ENCODE measurements around the gene OSTM1. TPM values are rescaled to one million over a fixed set of nuclear protein-coding genes. Genes with fewer than 3 reads are reported as not detected.
A peak's percentile ranks its signal among the peaks of the same experiment; 100 is the strongest.

Gene OSTM1
- polyA plus RNA-seq, 3 donors, result 13.4 to 60.1 (median 49.7) TPM

GRCh38 chr6:108123481-108123929, 49.0 kb upstream of the OSTM1 start:
- intact Hi-C loops (cut with micrococcal nuclease), result no loop called here
- H3K9me3 Mint-ChIP-seq, result peaks cover 0 to 22% (median 14%) of the 10 kb centered on the region in 7 donors
- peaks cover 11 to 14% of the 10 kb centered on the region in 2 donors for H3K4me1 ChIP-seq (ENCODE audit: control insufficient read depth in 1 of 2, insufficient read depth in 2 of 2, low read length in 2 of 2)
- TF ChIP-seq CTCF (IDR thresholded peaks at IDR 0.05), result no peak
- no peak overlapping the region for H3K27ac ChIP-seq (ENCODE audit: low read depth in 1 of 2, low read length in 2 of 2)
- no peak overlapping the region for H2AFZ ChIP-seq (ENCODE audit: insufficient read depth, low read depth, low read length, poor library complexity, severe bottlenecking)
- peaks cover 93 to 98% (median 97%) of the 10 kb centered on the region in 3 donors for H3K27me3 Mint-ChIP-seq (ENCODE audit: low read depth in 3 of 3)
- 24% methylated on average over 7 of the region's 13 CpGs for WGBS (ENCODE audit: insufficient coverage)
- DNase-seq, result no peak
- H3K9me3 ChIP-seq (replicated peaks in 1 of 2; ENCODE audit: control insufficient read depth in 1 of 2, insufficient read depth in 1 of 2, low read length in 2 of 2), result peaks cover 0 to 29% of the 10 kb centered on the region in 2 donors
- H4K20me1 ChIP-seq (ENCODE audit: insufficient read depth, low read length), result no peaks in the 10 kb centered on the region
- peaks cover 17% of the 10 kb centered on the region for H3K4me1 Mint-ChIP-seq
- peaks cover 93 to 99% of the 10 kb centered on the region in 2 donors for H3K27me3 ChIP-seq (ENCODE audit: control insufficient read depth in 2 of 2, insufficient read depth in 2 of 2, low read length in 2 of 2)
- H3K27ac Mint-ChIP-seq, result no peak overlapping the region
- H3K79me2 ChIP-seq (ENCODE audit: insufficient read depth, low read length), result no peaks in the 10 kb centered on the region
- peaks cover 4 to 17% of the 10 kb centered on the region in 2 donors for H3K36me3 Mint-ChIP-seq
- H3K4me3 ChIP-seq (replicated peaks in 1 of 3; ENCODE audit: low read depth in 2 of 3, low read length in 3 of 3), result no peak overlapping the region
- H3K36me3 ChIP-seq (replicated peaks in 1 of 2; ENCODE audit: control insufficient read depth in 1 of 2, insufficient read depth in 2 of 2, low read length in 2 of 2), result no peaks in the 10 kb centered on the region
- H3K4me2 ChIP-seq (replicated peaks; ENCODE audit: extremely low read depth, low read length, poor library complexity, severe bottlenecking), result no peak overlapping the region
- H3K9ac ChIP-seq (ENCODE audit: insufficient read depth, low read length, poor library complexity, severe bottlenecking), result no peak overlapping the region
- H3K4me3 Mint-ChIP-seq, result peak overlapping the region in 1 of 2 donors; percentile 13

GRCh38 chr6:108121612-108122011, 47.1 kb upstream of the OSTM1 start:
- Histone ChIP-seq H3K27me3 (ENCODE audit: control insufficient read depth in 2 of 2, insufficient read depth in 2 of 2, low read length in 2 of 2) (peaks cover 91 to 97% of the 10 kb centered on the region in 2 donors), H3K9ac (ENCODE audit: insufficient read depth, low read length, poor library complexity, severe bottlenecking) (no peak overlapping the region), H3K4me1 (ENCODE audit: control insufficient read depth in 1 of 2, insufficient read depth in 2 of 2, low read length in 2 of 2) (peaks cover 25 to 31% of the 10 kb centered on the region in 2 donors), H3K79me2 (ENCODE audit: insufficient read depth, low read length) (no peaks in the 10 kb centered on the region), H4K20me1 (ENCODE audit: insufficient read depth, low read length) (no peaks in the 10 kb centered on the region), H3K4me2 (replicated peaks; ENCODE audit: extremely low read depth, low read length, poor library complexity, severe bottlenecking) (no peak overlapping the region), H3K27ac (ENCODE audit: low read depth in 1 of 2, low read length in 2 of 2) (no peak overlapping the region), H3K9me3 (replicated peaks in 1 of 2; ENCODE audit: control insufficient read depth in 1 of 2, insufficient read depth in 1 of 2, low read length in 2 of 2) (peaks cover 0 to 38% of the 10 kb centered on the region in 2 donors), H3K4me3 (replicated peaks in 1 of 3; ENCODE audit: low read depth in 2 of 3, low read length in 3 of 3) (no peak overlapping the region), H2AFZ (ENCODE audit: insufficient read depth, low read depth, low read length, poor library complexity, severe bottlenecking) (no peak overlapping the region), H3K36me3 (replicated peaks in 1 of 2; ENCODE audit: control insufficient read depth in 1 of 2, insufficient read depth in 2 of 2, low read length in 2 of 2) (no peaks in the 10 kb centered on the region)
- Mint-ChIP-seq H3K9me3 (peaks cover 2 to 34% (median 25%) of the 10 kb centered on the region in 7 donors), H3K4me1 (peaks cover 29% of the 10 kb centered on the region), H3K36me3 (peaks cover 8 to 21% of the 10 kb centered on the region in 2 donors), H3K4me3 (peak overlapping the region in 1 of 2 donors; percentile 70), H3K27ac (no peak overlapping the region), H3K27me3 (ENCODE audit: low read depth in 3 of 3) (peaks cover 90 to 99% (median 98%) of the 10 kb centered on the region in 3 donors)
- intact Hi-C loops (cut with micrococcal nuclease), result no loop called here
- 27% methylated on average over 9 of the region's 10 CpGs for WGBS (ENCODE audit: insufficient coverage)
- TF ChIP-seq CTCF (IDR thresholded peaks at IDR 0.05), result no peak
- no peak for DNase-seq
